Aorta (tissue), 5 donors: ENCODE data around the gene GANC. TPM values are rescaled to one million over a fixed set of nuclear protein-coding genes. Genes with fewer than 3 reads are reported as not detected.

Experiments
- ATAC-seq: fragments of 200-7000 bp; cut with Tn5 transposase; one replicate; pipeline ENCODE4 v1.9.1; 2022; ENCODE audit warnings: moderate library complexity; ENCODE audit not compliant: low FRiP score
- DNase-seq, 2 donors: peaks; one replicate each; pipeline ENCODE4 v3.0.0-alpha.2; 2020
- H3K27ac ChIP-seq, 2 donors: one replicate each; pipeline ENCODE4 v1.5.1; 2013; ENCODE audit warnings: low read length in 2 of 2, mild to moderate bottlenecking in 2 of 2, moderate library complexity in 2 of 2, control low read depth in 1 of 2, inconsistent platforms in 1 of 2, low read depth in 1 of 2
- H3K27me3 ChIP-seq, 2 donors: one replicate each; pipeline ENCODE4 v1.6.1; 2013; ENCODE audit warnings: control low read depth in 1 of 2, low read length in 1 of 2, mild to moderate bottlenecking in 1 of 2, moderate library complexity in 1 of 2; ENCODE audit not compliant: insufficient read depth in 2 of 2, control insufficient read depth in 1 of 2
- H3K36me3 ChIP-seq, 2 donors: one replicate each; pipeline ENCODE4 v1.6.1; 2013; ENCODE audit warnings: control low read depth in 1 of 2, low read length in 1 of 2, mild to moderate bottlenecking in 1 of 2; ENCODE audit not compliant: insufficient read depth in 2 of 2, control insufficient read depth in 1 of 2
- H3K4me1 ChIP-seq, 2 donors: one replicate each; pipeline ENCODE4 v1.6.1; 2013; ENCODE audit warnings: low read length in 2 of 2, control low read depth in 1 of 2, mild to moderate bottlenecking in 1 of 2, moderate library complexity in 1 of 2; ENCODE audit not compliant: insufficient read depth in 2 of 2, control insufficient read depth in 1 of 2
- H3K4me3 ChIP-seq, 2 donors: one replicate each; pipeline ENCODE4 v1.5.1; 2013; ENCODE audit warnings: low read length in 2 of 2, control low read depth in 1 of 2, mild to moderate bottlenecking in 1 of 2
- H3K9me3 ChIP-seq: one replicate; pipeline ENCODE4 v1.6.1; 2013; ENCODE audit warnings: mild to moderate bottlenecking, low read length; ENCODE audit not compliant: control insufficient read depth
- WGBS, 2 donors: extraction: QIAGEN DNeasy Blood & Tissue Kit; methylation state at CpG; one replicate each; pipeline ENCODE4 v1.1.7; 2013; 5-methylcytosine and 5-hydroxymethylcytosine counted together
- intact Hi-C, 2 donors: fragments of 100-400 bp; cut with DNase I; formaldehyde crosslinking; loops; one replicate each; pipeline versions ENCODE4 v1.14.2 to v1.15.0; 2022
- polyA plus RNA-seq, 2 donors: library from polyadenylated mRNA; stranded (reverse); fragments of 200-250 nt; gene quantifications; one replicate each; pipeline ENCODE4 v1.2.3, GENCODE V29; 2013
- total RNA-seq, 2 donors: library from RNA; stranded (reverse); fragmentation: NEBNext Ultra II Directional; extraction: Animal tissue kit (Norgen Biotek cat#: 25700); gene quantifications; one replicate each; pipeline ENCODE4 v1.2.1, GENCODE V29; 2021
- donor health status: healthy with polysubstance abuse.
- donor health status: Bipolar disorder and iron deficiency.
- donor health status: DM: no; HTN: no; CAD: no.
- donor health status: DM: no; HTN: no; CAD: no.
- donor health status: DM: yes; HTN: yes; CAD: no.

The GANC gene
- total and polyA plus RNA-seq, 4 donors: 14.9 to 61.4 (median 39.3) TPM

DNA sequence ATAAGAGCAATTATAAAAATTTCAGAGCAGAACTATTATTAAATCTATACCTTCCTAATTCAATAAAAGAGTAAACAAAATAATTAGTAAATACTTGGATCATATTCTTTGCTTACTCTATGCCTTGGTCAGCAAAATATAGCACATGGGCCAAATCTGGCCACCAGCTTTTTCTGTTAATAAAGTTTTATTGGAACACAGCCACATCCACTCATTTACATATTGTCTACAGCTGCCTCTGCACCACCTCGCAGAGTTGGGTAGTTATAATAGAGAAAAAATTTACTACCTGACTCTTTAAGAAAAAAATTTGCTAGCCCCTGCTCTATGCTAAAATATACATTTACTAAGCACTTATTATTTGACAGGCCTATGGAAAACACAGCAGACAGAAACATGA is 32.2 kb upstream of the GANC start:
- Histone ChIP-seq H3K36me3 (peaks cover 0 to 3% of the 10 kb centered on the region in 2 donors), H3K27ac (no peak overlapping the region)

GRCh38 chr15:42253300-42253699 is 19.7 kb upstream of the GANC start:
- no peak for ATAC-seq
- Histone ChIP-seq H3K4me3 (no peak overlapping the region), H3K27ac (no peak overlapping the region), H3K36me3 (peaks cover 0 to 8% of the 10 kb centered on the region in 2 donors), H3K9me3 (peaks cover 2% of the 10 kb centered on the region), H3K4me1 (no peaks in the 10 kb centered on the region), H3K27me3 (no peaks in the 10 kb centered on the region)
- 96 to 100% methylated on average over 2 of the region's 2 CpGs for WGBS, 2 donors
- no peak for DNase-seq
- intact Hi-C loops: no loop called here

More for the DNA sequence above, 32.2 kb upstream of the GANC start:
- ATAC-seq: no peak
- Histone ChIP-seq H3K9me3 (no peaks in the 10 kb centered on the region), H3K4me3 (no peak overlapping the region), H3K4me1 (no peaks in the 10 kb centered on the region), H3K27me3 (no peaks in the 10 kb centered on the region)
- intact Hi-C loops: no loop called here
- DNase-seq: no peak
- 93 to 97% methylated on average over 1 of the region's 1 CpG for WGBS, 2 donors

GRCh38 chr15:42264795-42265194 is 8.2 kb upstream of the GANC start:
- Histone ChIP-seq H3K4me3 (no peak overlapping the region), H3K27ac (no peak overlapping the region), H3K36me3 (peaks cover 3 to 6% of the 10 kb centered on the region in 2 donors), H3K27me3 (no peaks in the 10 kb centered on the region), H3K9me3 (no peaks in the 10 kb centered on the region), H3K4me1 (no peaks in the 10 kb centered on the region)
- ATAC-seq (no peak), DNase-seq (no peak)
- WGBS, 2 donors: 92 to 93% methylated on average over 5 of the region's 5 CpGs
- intact Hi-C loops: no loop called here

DNA sequence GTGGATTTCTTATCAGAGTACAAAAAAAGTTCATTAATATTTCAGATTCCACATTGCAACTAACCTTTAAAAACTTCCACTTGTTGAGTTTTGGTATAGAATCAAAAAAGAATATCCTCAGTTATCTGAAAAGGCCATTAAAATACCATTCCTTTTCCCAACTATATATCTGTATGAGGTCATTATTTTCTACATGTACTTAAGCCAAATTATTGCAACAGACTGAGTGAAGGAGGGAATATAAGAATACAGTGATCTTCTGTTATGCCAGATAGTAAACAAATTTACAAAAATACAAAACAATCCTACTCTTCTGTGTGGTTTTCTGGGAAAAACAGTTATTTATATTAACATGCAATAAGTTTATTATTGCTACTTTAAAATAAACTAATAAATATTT is 5.7 kb upstream of the GANC start:
- no peaks in the 10 kb centered on the region for H3K4me1 ChIP-seq
- peaks cover 3 to 6% of the 10 kb centered on the region in 2 donors for H3K36me3 ChIP-seq
- no peak overlapping the region for H3K27ac ChIP-seq
- DNase-seq (no peak), ATAC-seq (no peak)
- intact Hi-C loops: no loop called here
- H3K9me3 ChIP-seq: no peaks in the 10 kb centered on the region
- no peak overlapping the region for H3K4me3 ChIP-seq
- H3K27me3 ChIP-seq: no peaks in the 10 kb centered on the region

DNA sequence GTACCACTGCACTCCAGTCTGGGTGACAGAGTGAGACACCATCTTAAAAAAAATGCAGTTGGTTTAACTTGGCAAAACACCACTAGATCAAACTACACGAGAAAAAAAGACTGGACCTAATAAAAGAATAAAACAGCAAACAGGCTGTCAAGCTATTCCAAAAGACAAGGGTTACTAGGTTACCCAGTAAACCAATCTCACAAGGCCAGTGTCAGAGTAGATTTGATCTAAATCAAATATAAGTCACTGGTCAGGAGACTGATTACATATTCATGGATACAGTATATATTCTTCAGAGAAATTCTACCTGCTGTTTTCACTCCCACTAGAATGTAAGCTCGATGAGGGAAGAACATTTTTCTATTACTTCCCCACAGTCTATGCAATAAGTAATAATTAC is 2.5 kb upstream of the GANC start:
- Histone ChIP-seq H3K27ac (no peak overlapping the region), H3K4me1 (no peaks in the 10 kb centered on the region), H3K27me3 (no peaks in the 10 kb centered on the region), H3K36me3 (no peaks in the 10 kb centered on the region), H3K9me3 (no peaks in the 10 kb centered on the region), H3K4me3 (no peak overlapping the region)
- DNase-seq (no peak), ATAC-seq (no peak)
- WGBS, 2 donors: 48 to 53% methylated on average over 2 of the region's 2 CpGs
- intact Hi-C loops: loop anchor here in 1 of 2 donors (5.0 kb wide), 1 partner anchor 202 kb away; no protein-coding TSS in a partner anchor

GRCh38 chr15:42270996-42271395 is 2.0 kb upstream of the GANC start:
- no peaks in the 10 kb centered on the region for H3K4me1 ChIP-seq
- ATAC-seq (no peak), DNase-seq (no peak)
- no peak overlapping the region for H3K4me3 ChIP-seq
- H3K27me3 ChIP-seq: no peaks in the 10 kb centered on the region
- no peaks in the 10 kb centered on the region for H3K9me3 ChIP-seq
- intact Hi-C loops: loop anchor here in 1 of 2 donors (5.0 kb wide), 1 partner anchor 201 kb away; no protein-coding TSS in a partner anchor
- WGBS, 2 donors: 67% methylated on average over 5 of the region's 5 CpGs
- no peaks in the 10 kb centered on the region for H3K36me3 ChIP-seq
- no peak overlapping the region for H3K27ac ChIP-seq

- intact Hi-C loops: loop anchor here in 1 of 2 donors (5.0 kb wide), 1 partner anchor 198 kb away; no protein-coding TSS in a partner anchor
- Histone ChIP-seq H3K9me3 (no peaks in the 10 kb centered on the region), H3K36me3 (no peaks in the 10 kb centered on the region), H3K4me1 (no peaks in the 10 kb centered on the region), H3K4me3 (peak overlapping the region; percentile 60 to 82), H3K27me3 (no peaks in the 10 kb centered on the region), H3K27ac (peak overlapping the region; percentile 60 to 78)
- 2% methylated on average over 27 of the region's 27 CpGs for WGBS, 2 donors
- ATAC-seq: peak; percentile 65
- peak; percentile 76 to 89 for DNase-seq
Measured at GRCh38 chr15:42273900-42274701, 1.1 kb downstream of the GANC start.

DNA sequence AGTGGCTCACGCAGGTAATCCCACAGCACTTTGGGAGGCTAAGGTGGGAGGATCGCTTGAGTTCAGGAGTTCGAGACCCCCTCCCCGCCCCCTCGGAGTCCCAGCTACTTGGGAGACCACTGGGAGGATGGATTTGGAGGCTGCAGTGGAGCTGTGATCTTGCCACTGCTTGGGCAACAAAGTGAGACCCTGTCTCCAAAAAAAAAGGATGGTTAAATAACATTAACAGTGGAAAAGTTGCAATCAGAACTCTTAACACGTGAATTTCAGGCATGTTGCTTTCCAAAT is 1.6 kb downstream of the GANC start:
- 44 to 49% methylated on average over 6 of the region's 6 CpGs for WGBS, 2 donors
- no peaks in the 10 kb centered on the region for H3K4me1 ChIP-seq
- intact Hi-C loops: loop anchor here in 1 of 2 donors (5.0 kb wide), 1 partner anchor 198 kb away; no protein-coding TSS in a partner anchor
- H3K9me3 ChIP-seq: no peaks in the 10 kb centered on the region
- H3K36me3 ChIP-seq: no peaks in the 10 kb centered on the region
- peak overlapping the region; percentile 60 to 82 for H3K4me3 ChIP-seq
- H3K27ac ChIP-seq: peak overlapping the region; percentile 60 to 78
- ATAC-seq (no peak), DNase-seq (peak in 1 of 2 donors; percentile 49)
- H3K27me3 ChIP-seq: no peaks in the 10 kb centered on the region

DNA sequence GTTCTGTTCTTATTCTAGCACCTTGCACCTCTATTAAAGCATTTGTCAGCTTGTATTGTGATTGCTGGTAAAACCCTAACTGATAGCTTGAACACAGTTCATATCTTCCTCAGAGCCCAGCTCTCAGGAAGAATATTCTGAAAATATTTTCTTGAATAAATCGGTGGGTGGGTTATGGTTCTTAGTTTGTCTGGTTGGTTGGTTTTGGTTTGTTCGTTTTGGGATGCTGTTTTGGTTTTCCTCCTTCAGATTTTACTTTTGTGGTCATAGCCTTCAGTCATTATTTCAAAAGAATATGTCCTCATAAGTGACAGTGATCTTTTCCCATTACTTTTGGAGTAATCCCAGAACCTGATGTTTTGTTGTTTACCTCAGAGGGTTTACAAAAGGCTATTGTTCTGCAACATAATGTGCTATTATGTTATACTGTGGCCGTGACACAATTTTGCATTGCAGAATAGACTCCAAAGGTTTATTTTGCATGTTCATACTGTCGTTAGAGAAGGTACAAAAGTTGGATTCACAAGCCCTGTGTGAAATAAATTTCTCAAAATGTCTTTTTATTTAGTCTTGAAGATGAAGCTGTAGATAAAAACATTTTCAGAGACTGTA is 2.9 kb downstream of the GANC start:
- intact Hi-C loops: no loop called here
- peak overlapping the region in 1 of 2 donors; percentile 76 for H3K27ac ChIP-seq

More for the DNA sequence above, 2.9 kb downstream of the GANC start:
- H3K27me3 ChIP-seq: no peaks in the 10 kb centered on the region
- 39 to 43% methylated on average over 4 of the region's 4 CpGs for WGBS, 2 donors
- H3K9me3 ChIP-seq: no peaks in the 10 kb centered on the region
- no peak for DNase-seq
- no peak for ATAC-seq
- peaks cover 0 to 2% of the 10 kb centered on the region in 2 donors for H3K36me3 ChIP-seq
- peak overlapping the region; percentile 14 to 31 for H3K4me3 ChIP-seq
- no peaks in the 10 kb centered on the region for H3K4me1 ChIP-seq
